Neural progenitor cell (in vitro differentiated cells): ENCODE measurements around the gene BGN.

ENCODE experiments used
- CTCF ChIP-seq: fragments of 200-600 bp; sonication (generic); IDR thresholded peaks from 2 replicates; pipeline ENCODE4 v1.5.1; 2017; ENCODE audit warnings: antibody characterized with exemption, mild to moderate bottlenecking
- EZH2phosphoT487 ChIP-seq: fragments of 200-600 bp; sonication (generic); IDR thresholded peaks from 2 replicates; pipeline ENCODE4 v1.6.1; 2017; ENCODE audit warnings: antibody characterized with exemption

GRCh38 chrX:153462291-153462690, 32.5 kb upstream of the BGN start:
- TF ChIP-seq CTCF (no peak), EZH2phosphoT487 (no peak)
